ENCODE results near the gene GAL3ST2. TPM values are rescaled to one million over a fixed set of nuclear protein-coding genes. Genes with fewer than 3 reads are reported as not detected.
A peak's percentile ranks its signal among the peaks of the same experiment; 100 is the strongest.

Gene GAL3ST2
- total RNA-seq, 5 donors from 2014 or later (not counting 1 experiment from before 2014, with no cell fraction given), result 0.80 to 1.4 TPM; not detected in 3

GRCh38 chr2:241794250-241794823 is 17.7 kb downstream of the GAL3ST2 start:
- no peak overlapping the region for H3K4me3 ChIP-seq (ENCODE audit: control insufficient read depth in 1 of 2, extremely low read depth in 1 of 2, low read length in 1 of 2)
- WGBS (ENCODE audit: insufficient coverage), result 93% methylated on average over 9 of the region's 10 CpGs
- Mint-ChIP-seq H3K4me3 (no peak overlapping the region), H3K9me3 (peaks cover 0 to 6% (median 0%) of the 10 kb centered on the region in 3 donors), H3K27ac (no peak overlapping the region), H3K27me3 (peaks cover 0 to 2% of the 10 kb centered on the region in 2 donors), H3K36me3 (no peaks in the 10 kb centered on the region), H3K4me1 (no peaks in the 10 kb centered on the region)
- no peak overlapping the region for H3K27ac ChIP-seq (ENCODE audit: low read length)
- ChIA-PET POLR2A (interaction anchor here in 1 of 2 donors (0.6 kb wide), 1 partner anchor 247 kb away, joined by 5 read pairs; no protein-coding TSS in a partner anchor), CTCF (no interaction called here)
- H3K27me3 ChIP-seq (replicated peaks in 1 of 2; ENCODE audit: control insufficient read depth in 2 of 2, extremely low read depth in 1 of 2, insufficient read depth in 2 of 2, low read length in 1 of 2), result peaks cover 0 to 5% of the 10 kb centered on the region in 2 experiments
- no peaks in the 10 kb centered on the region for H3K9me3 ChIP-seq
- no peaks in the 10 kb centered on the region for H3K4me1 ChIP-seq (ENCODE audit: control insufficient read depth in 1 of 2, extremely low read depth in 1 of 2, insufficient read depth in 2 of 2, low read length in 2 of 2)
- ATAC-seq (replicated peaks in 1 of 4) (no peak), DNase-seq (peak in 1 of 35 experiments; percentile 4)
- no peaks in the 10 kb centered on the region for H3K36me3 ChIP-seq (ENCODE audit: control insufficient read depth in 2 of 2, extremely low read depth in 1 of 2, insufficient read depth in 1 of 2, low read length in 1 of 2)

GRCh38 chr2:241795021-241795999 is 18.7 kb downstream of the GAL3ST2 start:
- Histone ChIP-seq H3K4me1 (ENCODE audit: control insufficient read depth in 1 of 2, extremely low read depth in 1 of 2, insufficient read depth in 2 of 2, low read length in 2 of 2) (no peaks in the 10 kb centered on the region), H3K9me3 (no peaks in the 10 kb centered on the region), H3K36me3 (ENCODE audit: control insufficient read depth in 2 of 2, extremely low read depth in 1 of 2, insufficient read depth in 1 of 2, low read length in 1 of 2) (no peaks in the 10 kb centered on the region), H3K4me3 (ENCODE audit: control insufficient read depth in 1 of 2, extremely low read depth in 1 of 2, low read length in 1 of 2) (no peak overlapping the region), H3K27me3 (replicated peaks in 1 of 2; ENCODE audit: control insufficient read depth in 2 of 2, extremely low read depth in 1 of 2, insufficient read depth in 2 of 2, low read length in 1 of 2) (peaks cover 0 to 5% of the 10 kb centered on the region in 2 experiments), H3K27ac (ENCODE audit: low read length) (no peak overlapping the region)
- Mint-ChIP-seq H3K27ac (no peak overlapping the region), H3K36me3 (no peaks in the 10 kb centered on the region), H3K27me3 (peaks cover 0 to 2% of the 10 kb centered on the region in 2 donors), H3K4me3 (no peak overlapping the region), H3K4me1 (no peaks in the 10 kb centered on the region), H3K9me3 (peaks cover 0 to 4% (median 0%) of the 10 kb centered on the region in 3 donors)
- DNase-seq (peak in 1 of 35 experiments; percentile 7), ATAC-seq (replicated peaks in 1 of 4) (no peak)
- 90% methylated on average over 29 of the region's 31 CpGs for WGBS (ENCODE audit: insufficient coverage)
- POLR2A ChIA-PET, result interaction anchor here in 1 of 2 donors (0.6 kb wide), 1 partner anchor 248 kb away, joined by 5 read pairs; no protein-coding TSS in a partner anchor
- CTCF ChIA-PET, result no interaction called here

DNA sequence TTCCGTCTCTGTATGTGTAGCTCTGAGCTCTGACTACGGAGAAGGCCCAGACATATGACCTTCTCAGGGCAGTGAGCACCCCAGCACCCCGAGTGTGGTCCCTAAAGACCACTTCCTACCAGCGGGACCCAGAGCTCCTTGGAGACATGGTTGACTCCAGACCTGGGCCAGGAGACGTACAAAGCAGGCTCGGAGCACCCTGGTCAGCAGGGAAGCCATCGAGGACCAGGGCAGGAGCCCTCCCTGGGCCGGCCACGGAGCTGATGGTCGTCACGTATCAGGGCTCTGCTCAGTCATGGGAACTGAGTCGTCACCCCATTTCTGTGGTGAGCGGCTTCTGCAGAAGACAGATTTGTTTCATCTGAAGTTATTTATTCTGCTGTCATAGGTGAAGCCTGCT is 19.6 kb downstream of the GAL3ST2 start:
- ATAC-seq (replicated peaks in 1 of 4), result no peak
- 94% methylated on average over 12 of the region's 13 CpGs for WGBS (ENCODE audit: insufficient coverage)

GRCh38 chr2:241796610-241797138 is 20.1 kb downstream of the GAL3ST2 start:
- H3K4me1 ChIP-seq (ENCODE audit: control insufficient read depth in 1 of 2, extremely low read depth in 1 of 2, insufficient read depth in 2 of 2, low read length in 2 of 2), result no peaks in the 10 kb centered on the region
- CTCF ChIA-PET, result no interaction called here
- H3K27me3 ChIP-seq (replicated peaks in 1 of 2; ENCODE audit: control insufficient read depth in 2 of 2, extremely low read depth in 1 of 2, insufficient read depth in 2 of 2, low read length in 1 of 2), result peaks cover 0 to 5% of the 10 kb centered on the region in 2 experiments
- H3K36me3 Mint-ChIP-seq, result no peaks in the 10 kb centered on the region
- ATAC-seq (replicated peaks in 1 of 4) (no peak), DNase-seq (no peak)
- H3K36me3 ChIP-seq (ENCODE audit: control insufficient read depth in 2 of 2, extremely low read depth in 1 of 2, insufficient read depth in 1 of 2, low read length in 1 of 2), result no peaks in the 10 kb centered on the region
- no peaks in the 10 kb centered on the region for H3K4me1 Mint-ChIP-seq
- 91% methylated on average over 7 of the region's 13 CpGs for WGBS (ENCODE audit: insufficient coverage)
- no peak overlapping the region for H3K4me3 ChIP-seq (ENCODE audit: control insufficient read depth in 1 of 2, extremely low read depth in 1 of 2, low read length in 1 of 2)
- H3K27me3 Mint-ChIP-seq, result peaks cover 0 to 2% of the 10 kb centered on the region in 2 donors
- H3K9me3 ChIP-seq, result no peaks in the 10 kb centered on the region
- H3K27ac Mint-ChIP-seq, result no peak overlapping the region
- no peaks in the 10 kb centered on the region for H3K9me3 Mint-ChIP-seq
- no peak overlapping the region for H3K27ac ChIP-seq (ENCODE audit: low read length)
- POLR2A ChIA-PET, result interaction anchor here in 1 of 2 donors (0.6 kb wide), 1 partner anchor 58 kb away, joined by 5 read pairs; no protein-coding TSS in a partner anchor
- no peak overlapping the region for H3K4me3 Mint-ChIP-seq

More for the DNA sequence above, 19.6 kb downstream of the GAL3ST2 start:
- no peaks in the 10 kb centered on the region for H3K4me1 Mint-ChIP-seq
- no peaks in the 10 kb centered on the region for H3K36me3 Mint-ChIP-seq
- Histone ChIP-seq H3K27ac (ENCODE audit: low read length) (no peak overlapping the region), H3K4me3 (ENCODE audit: control insufficient read depth in 1 of 2, extremely low read depth in 1 of 2, low read length in 1 of 2) (no peak overlapping the region), H3K9me3 (no peaks in the 10 kb centered on the region), H3K27me3 (replicated peaks in 1 of 2; ENCODE audit: control insufficient read depth in 2 of 2, extremely low read depth in 1 of 2, insufficient read depth in 2 of 2, low read length in 1 of 2) (peaks cover 0 to 5% of the 10 kb centered on the region in 2 experiments), H3K36me3 (ENCODE audit: control insufficient read depth in 2 of 2, extremely low read depth in 1 of 2, insufficient read depth in 1 of 2, low read length in 1 of 2) (no peaks in the 10 kb centered on the region), H3K4me1 (ENCODE audit: control insufficient read depth in 1 of 2, extremely low read depth in 1 of 2, insufficient read depth in 2 of 2, low read length in 2 of 2) (no peaks in the 10 kb centered on the region)
- no peaks in the 10 kb centered on the region for H3K9me3 Mint-ChIP-seq
- H3K27me3 Mint-ChIP-seq, result peaks cover 0 to 2% of the 10 kb centered on the region in 2 donors
- no peak overlapping the region for H3K27ac Mint-ChIP-seq
- POLR2A ChIA-PET, result interaction anchor here in 1 of 2 donors (0.6 kb wide), 1 partner anchor 58 kb away, joined by 5 read pairs; no protein-coding TSS in a partner anchor
- DNase-seq, result no peak
- H3K4me3 Mint-ChIP-seq, result no peak overlapping the region
- CTCF ChIA-PET, result no interaction called here

GRCh38 chr2:241797441-241798080 is 20.9 kb downstream of the GAL3ST2 start:
- ChIA-PET POLR2A (no interaction called here), CTCF (no interaction called here)
- DNase-seq (peak in 1 of 35 experiments; percentile 6), ATAC-seq (replicated peaks in 1 of 4) (no peak)
- no peak overlapping the region for H3K4me3 Mint-ChIP-seq
- H3K4me1 Mint-ChIP-seq, result no peaks in the 10 kb centered on the region
- Histone ChIP-seq H3K36me3 (ENCODE audit: control insufficient read depth in 2 of 2, extremely low read depth in 1 of 2, insufficient read depth in 1 of 2, low read length in 1 of 2) (no peaks in the 10 kb centered on the region), H3K4me1 (ENCODE audit: control insufficient read depth in 1 of 2, extremely low read depth in 1 of 2, insufficient read depth in 2 of 2, low read length in 2 of 2) (no peaks in the 10 kb centered on the region), H3K27ac (ENCODE audit: low read length) (no peak overlapping the region), H3K9me3 (no peaks in the 10 kb centered on the region), H3K4me3 (ENCODE audit: control insufficient read depth in 1 of 2, extremely low read depth in 1 of 2, low read length in 1 of 2) (no peak overlapping the region), H3K27me3 (replicated peaks in 1 of 2; ENCODE audit: control insufficient read depth in 2 of 2, extremely low read depth in 1 of 2, insufficient read depth in 2 of 2, low read length in 1 of 2) (peaks cover 0 to 5% of the 10 kb centered on the region in 2 experiments)
- H3K9me3 Mint-ChIP-seq, result no peaks in the 10 kb centered on the region
- H3K27me3 Mint-ChIP-seq, result peaks cover 0 to 2% of the 10 kb centered on the region in 2 donors
- H3K36me3 Mint-ChIP-seq, result no peaks in the 10 kb centered on the region
- H3K27ac Mint-ChIP-seq, result no peak overlapping the region
- WGBS (ENCODE audit: insufficient coverage), result 97% methylated on average over 10 of the region's 19 CpGs
